ENCODE measurements around the gene ALDOA.

DNA sequence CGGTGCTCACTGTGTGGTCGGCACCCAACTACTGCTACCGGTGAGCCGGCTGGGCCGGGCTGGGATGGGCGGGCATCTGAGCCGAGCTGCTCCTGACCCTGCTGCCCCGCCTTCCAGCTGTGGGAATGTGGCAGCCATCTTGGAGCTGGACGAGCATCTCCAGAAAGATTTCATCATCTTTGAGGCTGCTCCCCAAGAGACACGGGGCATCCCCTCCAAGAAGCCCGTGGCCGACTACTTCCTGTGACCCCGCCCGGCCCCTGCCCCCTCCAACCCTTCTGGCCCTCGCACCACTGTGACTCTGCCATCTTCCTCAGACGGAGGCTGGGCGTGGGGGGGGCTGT lies 19.2 kb downstream of the ALDOA start:
- TF ChIP-seq, protein P1, sequence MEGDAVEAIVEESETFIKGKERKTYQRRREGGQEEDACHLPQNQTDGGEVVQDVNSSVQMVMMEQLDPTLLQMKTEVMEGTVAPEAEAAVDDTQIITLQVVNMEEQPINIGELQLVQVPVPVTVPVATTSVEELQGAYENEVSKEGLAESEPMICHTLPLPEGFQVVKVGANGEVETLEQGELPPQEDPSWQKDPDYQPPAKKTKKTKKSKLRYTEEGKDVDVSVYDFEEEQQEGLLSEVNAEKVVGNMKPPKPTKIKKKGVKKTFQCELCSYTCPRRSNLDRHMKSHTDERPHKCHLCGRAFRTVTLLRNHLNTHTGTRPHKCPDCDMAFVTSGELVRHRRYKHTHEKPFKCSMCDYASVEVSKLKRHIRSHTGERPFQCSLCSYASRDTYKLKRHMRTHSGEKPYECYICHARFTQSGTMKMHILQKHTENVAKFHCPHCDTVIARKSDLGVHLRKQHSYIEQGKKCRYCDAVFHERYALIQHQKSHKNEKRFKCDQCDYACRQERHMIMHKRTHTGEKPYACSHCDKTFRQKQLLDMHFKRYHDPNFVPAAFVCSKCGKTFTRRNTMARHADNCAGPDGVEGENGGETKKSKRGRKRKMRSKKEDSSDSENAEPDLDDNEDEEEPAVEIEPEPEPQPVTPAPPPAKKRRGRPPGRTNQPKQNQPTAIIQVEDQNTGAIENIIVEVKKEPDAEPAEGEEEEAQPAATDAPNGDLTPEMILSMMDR (IDR thresholded peaks at IDR 0.05), result no peak
- no peak for TF ChIP-seq POLR2A (IDR thresholded peaks at IDR 0.05)
